NCI-H128 (cell line): ENCODE measurements around the gene TNFSF9.
"Not testable (repeated sequence)": the region's sequence is repeated elsewhere in the genome, so short reads cannot be mapped to it uniquely, and the experiment has no call there.

ENCODE experiments used
- DNase-seq: peaks from one replicate; lab custom pipeline; 2025; ENCODE audit not compliant: unreplicated experiment; lab: John Stamatoyannopoulos, UW

Gene TNFSF9

GRCh38 chr19:6568816-6569215, 38.0 kb downstream of the TNFSF9 start:
- no peak for DNase-seq

GRCh38 chr19:6570764-6571163, 39.9 kb downstream of the TNFSF9 start:
- no peak for DNase-seq

DNA sequence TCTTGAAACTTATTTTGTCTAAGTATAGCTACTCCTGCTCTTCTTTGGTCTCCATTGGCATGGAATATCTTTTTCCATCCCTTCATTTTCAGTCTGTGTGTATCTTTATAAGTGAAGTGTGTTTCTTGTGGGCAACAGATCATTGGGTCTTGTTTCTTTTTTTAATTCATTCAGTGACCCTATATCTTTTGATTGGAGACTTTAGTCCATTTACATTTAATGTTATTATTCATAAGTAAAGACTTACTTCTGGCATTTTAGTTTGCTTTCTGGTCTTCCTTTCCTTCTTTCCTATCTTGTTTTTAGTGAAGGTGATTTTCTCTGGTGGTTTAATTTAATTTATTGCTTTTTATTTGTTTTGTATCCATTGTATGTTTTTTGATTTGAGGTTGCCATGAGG, 40.3 kb downstream of the TNFSF9 start:
- no peak for DNase-seq

GRCh38 chr19:6572217-6572616, 41.4 kb downstream of the TNFSF9 start:
- DNase-seq, result no peak

GRCh38 chr19:6573350-6573749, 42.5 kb downstream of the TNFSF9 start:
- no peak for DNase-seq

- DNase-seq, result no peak
These were observed 46.1 kb downstream of the TNFSF9 start for GRCh38 chr19:6576869-6577475.

DNA sequence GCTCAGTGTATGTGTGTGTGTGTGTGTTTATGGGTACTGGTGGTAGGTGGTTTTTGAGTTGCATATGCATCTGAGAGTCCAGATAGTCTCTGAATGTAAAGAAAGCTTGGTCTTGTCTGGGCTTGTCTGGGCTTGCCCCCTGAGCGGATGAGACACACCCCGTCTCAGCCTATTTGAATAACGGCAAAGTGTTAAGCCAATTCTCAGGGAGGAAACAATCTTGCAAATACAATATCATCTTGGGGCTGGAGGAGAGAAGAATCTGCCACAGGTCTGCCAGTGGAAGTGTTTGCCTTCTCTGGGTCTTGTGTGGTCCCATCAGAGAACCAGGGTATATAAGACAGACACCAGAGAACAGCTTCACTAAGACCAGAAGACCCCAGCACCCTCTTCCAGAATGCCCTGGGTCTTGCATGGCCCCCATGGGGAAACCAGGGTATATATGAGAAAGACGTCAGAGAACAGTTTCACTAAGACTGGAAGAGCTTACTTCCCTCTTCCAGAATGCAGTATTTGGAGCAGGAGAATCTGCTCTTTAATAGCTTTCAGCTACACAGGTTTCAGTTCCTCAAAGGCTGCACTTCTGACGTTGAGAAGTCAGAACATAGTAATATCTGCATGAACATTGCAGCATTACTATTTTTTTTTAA, 46.8 kb downstream of the TNFSF9 start:
- no peak for DNase-seq

DNA sequence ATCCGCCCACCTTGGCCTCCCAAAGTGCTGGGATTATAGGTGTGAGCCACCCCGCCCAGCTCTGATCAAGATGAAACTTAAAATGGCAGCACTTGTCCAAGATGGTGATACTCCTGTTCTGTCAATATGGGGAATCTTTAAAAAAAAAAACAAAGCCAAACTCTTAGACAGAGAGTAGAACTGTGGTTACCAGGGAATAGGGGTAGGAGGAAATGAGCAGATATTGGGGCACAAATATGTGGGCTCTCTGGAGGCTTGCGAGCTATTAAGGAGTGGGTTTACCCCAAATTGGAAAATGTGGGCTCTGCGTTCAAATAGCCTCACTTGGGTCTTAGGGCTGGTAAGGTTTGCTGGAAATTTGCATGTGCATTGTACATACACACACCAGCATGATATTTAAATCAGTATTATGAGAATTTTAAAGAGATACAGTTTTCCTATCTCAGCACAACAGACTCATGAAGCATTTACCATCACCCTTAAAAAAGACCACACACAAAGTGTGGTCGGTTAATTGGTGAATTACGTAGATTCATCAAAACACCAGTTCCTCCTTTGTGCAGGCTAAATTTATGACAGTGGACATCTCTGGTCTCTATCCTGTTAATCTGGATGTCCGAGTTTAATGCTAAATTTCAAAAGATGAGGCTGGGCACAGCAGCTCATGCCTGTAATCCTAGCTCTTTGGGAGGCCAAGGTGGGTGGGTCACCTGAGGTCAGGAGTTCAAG, 48.8 kb downstream of the TNFSF9 start:
- DNase-seq, result no peak

DNA sequence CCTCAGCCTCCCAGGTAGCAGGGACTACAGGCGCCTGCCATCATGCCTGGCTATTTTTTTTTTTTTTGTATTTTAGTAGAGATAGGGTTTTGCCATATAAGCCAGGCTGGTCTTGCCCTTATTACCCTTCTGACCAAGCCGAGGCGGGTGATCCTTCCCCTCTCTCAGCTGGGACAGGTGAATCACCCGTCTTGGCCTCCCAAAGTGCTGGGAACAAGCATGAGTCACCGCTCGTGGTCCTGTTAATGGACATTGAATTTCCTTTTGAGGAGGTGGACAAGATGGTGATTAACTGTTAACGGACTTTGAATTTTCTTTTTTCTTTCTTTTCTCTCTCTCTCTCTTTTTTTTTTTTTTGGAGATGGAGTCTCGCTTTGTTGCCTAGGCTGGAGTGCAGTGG, 49.5 kb downstream of the TNFSF9 start:
- no peak for DNase-seq

GRCh38 chr19:6582515-6583484, 52.0 kb downstream of the TNFSF9 start:
- DNase-seq, result not testable (repeated sequence)
